22Rv1 (cell line): ENCODE results near the gene APOBEC3A.

ENCODE experiments used
- H3K27ac ChIP-seq: fragments of 450-650 bp; 2 replicates; pipeline ENCODE4 v1.5.1; 2017
- ZFX ChIP-seq: fragments of 450-650 bp; IDR thresholded peaks from 2 replicates; pipeline ENCODE4 v1.6.1; 2017; ENCODE audit warnings: antibody characterized with exemption, borderline replicate concordance
- TF ChIP-seq, protein P1 (sequence below): fragments of 450-650 bp; IDR thresholded peaks from 2 replicates; pipeline ENCODE4 v1.5.1; 2017; ENCODE audit warnings: mild to moderate bottlenecking

APOBEC3A gene

DNA sequence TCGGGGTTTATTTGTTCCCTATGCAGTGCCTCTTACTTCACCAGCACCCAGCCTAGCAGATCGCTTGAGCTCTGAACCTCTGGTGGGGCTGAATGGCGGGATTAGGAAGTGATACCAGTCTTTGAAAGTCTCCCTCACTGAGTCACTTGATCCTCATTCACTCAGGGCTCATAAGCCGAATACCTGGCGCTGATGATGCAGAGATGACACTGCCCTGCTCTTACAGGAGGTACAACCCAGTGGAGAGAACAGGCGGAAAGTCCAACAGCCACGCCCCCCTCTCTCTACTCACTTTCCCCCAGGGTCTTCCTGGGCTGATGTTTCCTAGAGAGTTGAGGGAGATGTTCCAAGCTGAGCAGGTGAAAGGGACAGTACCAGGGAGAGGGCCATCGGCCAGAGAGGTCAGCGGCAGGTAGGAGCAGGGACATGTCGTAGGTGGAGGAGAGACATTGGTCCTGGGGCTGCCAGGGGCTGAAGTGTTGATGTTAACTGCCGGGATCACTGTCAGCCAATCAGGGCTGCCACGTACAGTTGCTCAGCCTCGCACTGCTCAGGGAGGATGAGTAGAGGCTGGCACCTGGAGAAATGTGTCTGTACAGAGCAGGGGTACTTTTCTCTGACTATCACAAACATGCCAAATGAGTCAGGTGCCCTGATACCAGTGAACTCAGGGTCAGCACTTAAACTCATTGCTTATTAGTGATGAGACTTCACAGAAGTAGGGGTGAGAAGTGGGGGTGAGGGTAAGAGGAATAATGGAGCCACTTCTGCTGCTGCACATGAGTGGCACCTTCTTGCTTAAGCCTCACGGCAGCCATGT is 9.9 kb upstream of the APOBEC3A start:
- no peak overlapping the region for H3K27ac ChIP-seq
- TF ChIP-seq, protein P1, sequence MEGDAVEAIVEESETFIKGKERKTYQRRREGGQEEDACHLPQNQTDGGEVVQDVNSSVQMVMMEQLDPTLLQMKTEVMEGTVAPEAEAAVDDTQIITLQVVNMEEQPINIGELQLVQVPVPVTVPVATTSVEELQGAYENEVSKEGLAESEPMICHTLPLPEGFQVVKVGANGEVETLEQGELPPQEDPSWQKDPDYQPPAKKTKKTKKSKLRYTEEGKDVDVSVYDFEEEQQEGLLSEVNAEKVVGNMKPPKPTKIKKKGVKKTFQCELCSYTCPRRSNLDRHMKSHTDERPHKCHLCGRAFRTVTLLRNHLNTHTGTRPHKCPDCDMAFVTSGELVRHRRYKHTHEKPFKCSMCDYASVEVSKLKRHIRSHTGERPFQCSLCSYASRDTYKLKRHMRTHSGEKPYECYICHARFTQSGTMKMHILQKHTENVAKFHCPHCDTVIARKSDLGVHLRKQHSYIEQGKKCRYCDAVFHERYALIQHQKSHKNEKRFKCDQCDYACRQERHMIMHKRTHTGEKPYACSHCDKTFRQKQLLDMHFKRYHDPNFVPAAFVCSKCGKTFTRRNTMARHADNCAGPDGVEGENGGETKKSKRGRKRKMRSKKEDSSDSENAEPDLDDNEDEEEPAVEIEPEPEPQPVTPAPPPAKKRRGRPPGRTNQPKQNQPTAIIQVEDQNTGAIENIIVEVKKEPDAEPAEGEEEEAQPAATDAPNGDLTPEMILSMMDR: no peak
- TF ChIP-seq ZFX: no peak

DNA sequence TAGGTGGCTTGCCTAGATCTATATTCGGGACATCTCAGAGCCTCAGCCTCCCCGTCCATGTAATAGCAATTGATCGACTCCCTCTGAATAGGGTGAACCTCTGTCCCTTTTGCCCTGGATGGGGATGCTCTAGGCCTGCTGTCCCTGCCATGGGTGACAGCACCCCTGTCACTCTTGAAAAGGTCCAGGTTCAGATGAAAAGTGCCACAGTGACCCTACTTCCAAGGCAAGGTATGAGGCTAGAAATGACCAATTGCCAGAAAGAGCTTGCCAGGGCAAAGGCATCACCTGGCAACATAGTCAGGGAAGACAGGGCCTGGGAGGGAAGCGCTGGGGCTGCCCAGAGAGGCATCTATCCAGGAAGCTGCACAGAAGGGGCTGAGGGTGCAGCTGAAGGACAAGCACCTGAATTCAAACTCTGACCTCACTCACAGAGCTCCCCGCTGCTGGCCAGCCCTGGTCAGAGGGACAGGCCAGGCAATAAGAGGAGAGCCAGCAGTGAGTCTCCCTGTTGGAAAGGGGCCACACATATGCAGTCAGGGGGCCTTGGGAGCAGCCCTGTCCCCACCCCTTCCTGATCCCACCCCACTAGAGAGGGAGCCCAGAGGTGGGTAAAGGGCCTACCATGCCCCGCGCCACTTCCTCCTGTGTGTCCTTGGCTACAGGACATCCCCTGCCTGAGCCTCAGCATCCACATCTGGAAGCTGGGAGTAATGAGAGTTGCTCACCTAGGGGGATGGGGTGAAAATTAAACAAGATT is 9.0 kb upstream of the APOBEC3A start:
- no peak overlapping the region for H3K27ac ChIP-seq
- no peak for TF ChIP-seq ZFX
- TF ChIP-seq, protein P1: no peak

GRCh38 chr22:38949889-38950405 is 7.5 kb upstream of the APOBEC3A start:
- no peak for TF ChIP-seq ZFX
- TF ChIP-seq, protein P1: no peak

GRCh38 chr22:38950527-38951295 is 6.7 kb upstream of the APOBEC3A start:
- TF ChIP-seq ZFX: no peak
- TF ChIP-seq, protein P1: no peak
- no peak overlapping the region for H3K27ac ChIP-seq

More at GRCh38 chr22:38949889-38950405, 7.5 kb upstream of the APOBEC3A start:
- H3K27ac ChIP-seq: no peak overlapping the region

DNA sequence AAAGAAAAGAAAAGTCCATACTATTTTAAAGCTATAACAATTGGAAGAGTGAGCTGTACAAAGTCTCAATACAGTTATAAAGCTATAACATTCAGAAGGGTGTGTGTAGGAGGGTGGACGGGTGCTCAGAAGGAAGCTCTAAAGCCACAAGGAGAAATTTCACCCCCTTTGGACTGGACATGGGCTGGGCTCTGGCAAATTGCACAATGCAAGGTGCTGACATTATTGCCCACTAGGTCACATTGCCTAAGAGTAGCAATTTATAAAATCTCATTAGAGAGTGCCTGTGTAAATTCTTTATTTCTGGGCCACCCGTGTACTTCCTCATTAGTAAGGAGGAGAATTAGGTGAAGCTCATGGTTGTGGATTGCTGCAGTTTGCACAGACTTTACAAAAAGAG is 5.7 kb upstream of the APOBEC3A start:
- H3K27ac ChIP-seq: no peak overlapping the region
- TF ChIP-seq, protein P1: no peak
- no peak for TF ChIP-seq ZFX

DNA sequence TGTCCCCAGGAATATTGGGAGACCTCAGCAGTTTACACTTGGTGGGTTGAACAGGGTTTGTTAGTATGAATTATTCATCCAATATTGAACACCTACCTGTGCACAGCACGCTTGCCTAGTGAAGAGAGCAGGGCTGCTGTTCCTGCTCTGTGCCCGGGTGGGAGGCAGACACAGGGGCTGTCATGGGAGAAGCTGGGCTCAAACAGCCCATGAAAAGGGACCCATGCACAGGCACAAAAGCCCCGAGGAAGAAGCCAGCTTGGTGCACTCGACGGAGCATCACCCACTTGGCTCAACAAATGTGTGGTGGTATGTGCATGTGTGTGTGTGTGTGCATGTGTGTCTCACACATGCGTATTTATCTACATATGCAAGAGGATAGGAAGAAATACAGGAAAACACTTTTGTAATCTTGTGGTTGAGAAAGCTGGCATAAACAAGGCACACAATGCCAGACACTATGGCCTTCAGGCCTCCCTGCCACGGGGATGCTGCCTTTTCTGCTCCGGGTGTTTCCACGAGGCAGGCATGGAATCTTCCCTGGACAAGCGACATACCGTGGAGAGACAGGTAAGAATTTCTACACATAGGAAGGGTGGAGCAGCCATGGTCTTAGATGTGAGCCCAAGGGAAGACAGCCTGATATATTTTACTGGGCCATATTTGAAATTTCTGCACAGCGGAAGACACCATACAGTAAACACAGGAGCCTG is 5.0 kb upstream of the APOBEC3A start:
- TF ChIP-seq ZFX: no peak

GRCh38 chr22:38953091-38953490 is 4.3 kb upstream of the APOBEC3A start:
- no peak for TF ChIP-seq ZFX
- TF ChIP-seq, protein P1: no peak
- H3K27ac ChIP-seq: no peak overlapping the region

More for the DNA sequence above, 5.0 kb upstream of the APOBEC3A start:
- no peak overlapping the region for H3K27ac ChIP-seq
